ENCODE results near the gene CCDC71L.
A peak's percentile ranks its signal among the peaks of the same experiment; 100 is the strongest.

CCDC71L gene

DNA sequence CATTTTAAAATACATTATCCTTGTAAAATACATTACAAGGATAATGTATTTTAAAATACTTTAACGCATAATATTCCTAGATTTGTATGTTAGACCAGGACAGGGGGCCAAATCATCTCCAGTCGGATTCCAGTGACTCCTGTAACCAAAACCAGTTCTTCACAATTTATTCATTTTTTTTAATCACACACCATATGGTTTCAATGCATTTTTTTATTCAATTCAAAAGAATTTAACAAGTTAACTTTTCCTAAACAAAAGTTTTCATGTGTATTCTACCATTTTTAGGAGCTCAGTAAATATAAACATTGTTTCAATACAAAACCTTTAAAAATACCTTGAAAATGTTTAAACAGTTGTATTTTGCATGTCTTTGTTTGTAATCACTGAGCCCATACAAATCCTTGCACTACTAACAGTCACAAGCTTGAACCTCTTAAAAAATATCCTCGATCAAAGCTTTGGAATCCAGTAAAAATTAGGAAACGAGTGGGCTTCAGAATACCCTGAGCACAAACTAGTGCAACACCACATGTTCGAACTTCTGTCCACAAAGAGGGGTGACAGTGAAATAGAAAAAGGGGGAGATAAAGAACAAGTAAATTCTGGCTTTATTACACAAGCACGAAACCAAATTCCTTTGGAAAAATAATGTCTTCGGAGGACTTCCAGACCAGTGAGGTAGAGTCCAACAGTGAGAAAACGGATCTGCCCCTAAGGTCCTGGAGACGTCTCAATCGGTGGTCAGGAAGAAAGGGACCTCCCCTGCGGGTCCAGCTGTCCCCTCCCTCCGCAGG, 1.6 kb downstream of the CCDC71L start:
- no peak for DNase-seq (ENCODE audit: low spot score)

GRCh38 chr7:106658316-106659165, 2.4 kb downstream of the CCDC71L start:
- DNase-seq (ENCODE audit: low spot score) = no peak

DNA sequence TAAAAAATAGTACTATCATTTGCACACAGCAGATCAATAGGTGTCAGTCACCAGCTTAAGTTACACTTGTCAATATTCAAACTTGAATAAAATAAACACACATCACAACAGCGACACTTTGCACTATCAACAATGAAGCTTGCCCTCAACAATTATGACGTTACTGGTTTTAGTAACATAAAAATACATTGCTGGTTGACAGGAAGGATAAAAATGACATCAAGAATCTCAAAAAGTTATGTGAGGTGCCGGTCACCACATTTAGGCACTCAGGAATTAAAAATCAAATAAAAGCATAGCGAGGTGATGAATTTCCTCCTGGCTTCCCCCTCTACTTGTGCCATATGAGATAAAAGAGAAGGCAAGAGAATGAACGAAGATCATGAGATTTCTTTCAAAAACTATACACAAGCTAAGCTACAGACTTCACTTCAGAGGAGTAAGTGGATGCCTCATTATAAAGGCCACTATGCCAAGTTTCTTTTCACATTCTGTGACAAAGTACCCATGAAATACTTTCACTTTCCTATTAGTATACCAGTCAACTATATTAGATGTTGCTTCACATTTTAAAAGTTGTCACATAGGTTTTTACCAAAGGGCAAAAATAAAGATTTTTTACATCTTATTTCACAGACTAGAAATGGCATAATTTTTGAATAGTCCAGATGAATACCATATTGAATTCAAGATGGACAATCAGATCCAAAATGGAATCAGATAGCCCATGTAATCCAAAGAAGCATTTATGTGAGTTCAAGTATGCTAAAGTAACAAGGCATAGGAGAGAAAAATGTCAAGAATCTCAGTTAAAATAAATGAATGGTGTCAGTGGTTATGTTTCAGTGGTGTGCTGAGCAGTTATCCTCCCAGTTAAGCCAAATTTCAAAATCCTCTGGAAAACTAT, 3.6 kb downstream of the CCDC71L start:
- no peak for DNase-seq (ENCODE audit: low spot score)

DNA sequence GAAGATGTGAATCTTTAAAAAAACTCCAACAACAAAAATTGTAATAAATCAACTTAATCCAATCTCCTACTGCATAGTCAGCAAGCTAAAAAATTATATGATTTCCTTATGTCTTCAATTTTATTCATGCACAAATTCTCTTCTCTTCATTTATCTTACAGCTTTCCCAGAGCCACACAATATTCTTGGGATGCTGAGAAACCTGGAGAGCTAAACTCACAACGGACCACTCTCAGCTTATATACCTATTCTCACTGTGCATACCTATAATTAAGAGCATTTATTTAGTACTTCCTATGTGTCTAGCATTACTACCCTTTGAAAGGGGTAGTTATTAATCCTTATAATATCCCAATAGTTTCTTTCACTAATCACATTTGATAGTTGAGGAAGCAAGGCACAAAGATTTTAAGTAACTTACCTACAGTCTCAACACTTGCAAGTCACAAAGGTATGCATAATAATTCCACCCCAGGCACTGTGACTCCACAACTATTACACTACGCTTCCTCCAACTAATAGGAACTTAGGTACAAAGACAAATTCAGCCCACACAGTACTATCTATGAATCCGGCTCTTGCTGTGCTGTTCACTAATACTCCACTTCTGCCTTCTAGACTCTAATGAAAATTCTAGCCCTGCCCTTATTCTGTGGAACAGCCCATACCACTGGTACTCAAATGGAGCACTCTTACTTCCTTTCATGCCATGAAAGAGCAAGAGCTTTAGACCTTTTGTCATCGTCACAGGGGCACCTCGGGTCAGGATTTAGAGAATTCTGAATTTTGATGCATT, 5.1 kb downstream of the CCDC71L start:
- no peak for DNase-seq (ENCODE audit: low spot score)

- no peak for DNase-seq (ENCODE audit: low spot score)
Measured at GRCh38 chr7:106653488-106653887, 7.5 kb downstream of the CCDC71L start.

- DNase-seq (ENCODE audit: low spot score) = no peak
Measured at GRCh38 chr7:106652909-106653308, 8.0 kb downstream of the CCDC71L start.

GRCh38 chr7:106652092-106652491, 8.9 kb downstream of the CCDC71L start:
- DNase-seq (ENCODE audit: low spot score) = no peak

DNA sequence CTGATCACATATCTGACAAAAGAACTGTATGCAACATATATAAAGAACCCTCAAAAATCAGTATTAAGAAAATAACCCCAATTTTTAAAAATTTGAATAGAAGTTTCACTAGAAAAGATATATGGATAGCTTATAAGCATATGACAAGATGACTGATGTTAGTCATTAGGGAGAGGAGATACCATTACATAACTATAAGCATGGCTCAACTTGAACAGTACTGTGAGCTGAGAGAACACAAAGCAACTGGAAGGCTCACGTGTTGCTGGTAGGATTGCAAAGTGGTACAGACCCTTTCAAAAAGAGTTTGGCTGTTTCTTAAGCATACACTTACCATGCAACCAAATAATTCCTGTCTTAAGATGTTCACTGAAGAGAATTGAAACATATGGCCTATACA, 14.7 kb downstream of the CCDC71L start:
- DNase-seq (ENCODE audit: low spot score) = no peak

GRCh38 chr7:106644999-106645398, 16.0 kb downstream of the CCDC71L start:
- no peak for DNase-seq (ENCODE audit: low spot score)

GRCh38 chr7:106643216-106644000, 17.6 kb downstream of the CCDC71L start:
- no peak for DNase-seq (ENCODE audit: low spot score)

DNA sequence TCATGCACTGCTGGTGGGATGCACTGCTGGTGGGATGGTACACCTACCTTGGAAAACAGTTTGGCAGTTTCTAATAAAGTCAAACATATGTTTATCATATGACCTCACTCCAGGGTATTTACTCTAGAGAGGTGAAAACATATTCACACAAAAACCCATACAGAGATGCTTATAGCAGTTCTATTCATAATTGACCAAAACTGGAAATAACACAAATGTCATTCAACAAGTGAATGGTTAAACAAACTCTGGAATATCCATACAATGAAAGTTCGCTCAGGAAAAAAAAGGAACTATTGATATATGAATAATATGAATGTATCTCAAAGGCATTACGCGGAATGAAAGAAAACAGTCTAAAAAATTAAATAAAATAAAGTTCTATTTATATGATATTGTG, 19.5 kb downstream of the CCDC71L start:
- DNase-seq (ENCODE audit: low spot score) = no peak

GRCh38 chr7:106640368-106641141, 20.4 kb downstream of the CCDC71L start:
- peak; percentile 44 for DNase-seq (ENCODE audit: low spot score)

GRCh38 chr7:106639476-106640334, 21.3 kb downstream of the CCDC71L start:
- DNase-seq (ENCODE audit: low spot score) = no peak

- no peak for DNase-seq (ENCODE audit: low spot score)
Measured at GRCh38 chr7:106635411-106635810, 25.5 kb downstream of the CCDC71L start.

GRCh38 chr7:106634958-106635357, 26.0 kb downstream of the CCDC71L start:
- no peak for DNase-seq (ENCODE audit: low spot score)

DNA sequence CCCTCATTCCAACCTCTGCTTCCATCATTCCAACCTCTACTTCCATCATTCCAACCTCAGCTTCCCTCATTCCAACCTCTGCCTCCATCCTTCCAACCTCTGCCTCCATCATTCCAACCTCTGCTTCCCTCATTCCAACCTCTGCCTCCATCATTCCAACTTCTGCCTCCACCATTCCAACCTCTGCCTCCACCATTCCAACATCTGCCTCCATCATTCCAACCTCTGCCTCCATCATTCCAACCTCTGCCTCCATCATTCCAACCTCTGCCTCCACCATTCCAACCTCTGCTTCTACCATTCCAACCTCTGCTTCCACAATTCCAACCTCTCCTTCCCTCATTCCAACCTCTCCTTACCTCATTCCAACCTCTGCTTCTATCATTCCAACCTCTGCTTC, 30.3 kb downstream of the CCDC71L start:
- DNase-seq (ENCODE audit: low spot score) = no peak

DNA sequence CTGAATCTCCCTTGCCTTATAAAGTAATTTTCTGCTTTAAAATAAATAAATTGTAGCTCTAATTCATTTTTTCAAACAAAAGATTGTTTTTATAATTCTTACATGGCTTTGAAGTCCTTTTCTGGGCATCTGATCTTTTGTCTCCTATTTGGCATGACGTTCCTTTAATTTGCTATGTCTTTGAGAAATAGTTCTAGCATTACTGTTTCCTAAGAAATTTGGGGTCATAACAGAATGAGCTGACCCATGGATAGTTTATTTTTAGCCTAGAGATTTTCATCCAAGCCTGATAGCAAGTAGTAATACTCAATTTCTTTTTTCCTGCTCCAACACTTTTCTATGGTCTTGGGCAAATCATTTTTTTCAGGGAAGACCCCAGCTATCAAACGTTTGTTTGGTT, 31.4 kb downstream of the CCDC71L start:
- peak; percentile 65 for DNase-seq (ENCODE audit: low spot score)

- DNase-seq (ENCODE audit: low spot score) = no peak
Measured at GRCh38 chr7:106626376-106627164, 34.4 kb downstream of the CCDC71L start.

All from AG20443 (cell line).